Measurements from ENCODE around the gene DPP4. TPM values are rescaled to one million over a fixed set of nuclear protein-coding genes. Genes with fewer than 3 reads are reported as not detected.

The DPP4 gene
- total and polyA plus RNA-seq, 5 donors from 2014 or later = 12.6 to 40.8 (median 29.5) TPM

DNA sequence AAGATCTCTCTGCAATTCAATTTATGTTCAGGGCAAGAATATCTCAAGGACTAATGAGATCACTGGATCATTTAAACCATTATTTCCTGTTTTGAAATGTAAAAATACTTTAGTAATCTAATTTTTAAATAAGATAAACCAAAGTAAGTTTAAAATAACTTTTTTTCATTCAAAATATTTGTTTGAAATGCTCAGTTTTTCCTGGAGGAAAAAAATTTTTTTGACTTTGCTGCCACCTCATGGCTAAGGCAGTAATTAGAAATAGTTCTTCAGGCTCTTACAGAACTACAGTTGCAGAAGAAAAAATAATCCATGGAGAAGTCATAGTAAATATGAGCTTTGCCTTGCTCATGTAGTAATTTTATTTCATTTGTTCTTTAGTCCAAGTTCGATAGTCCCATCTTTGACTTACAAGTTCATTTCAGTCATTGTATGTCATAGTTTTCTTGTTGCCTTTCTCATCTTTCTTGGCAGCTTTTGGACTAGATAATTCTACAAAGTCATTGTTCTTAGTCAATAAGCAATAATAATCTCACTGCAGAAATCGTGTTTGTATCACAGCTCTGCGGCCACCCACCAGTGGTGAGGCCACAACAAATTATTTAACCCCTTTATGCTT, 127.4 kb downstream of the DPP4 start:
- H3K9me3 ChIP-seq (ENCODE audit: control insufficient read depth in 2 of 2, low read length in 2 of 2) = no peaks in the 10 kb centered on the region
- H3K4me3 ChIP-seq (ENCODE audit: low read depth, low read length) = no peak overlapping the region
- Mint-ChIP-seq H3K4me3 (no peak overlapping the region), H3K4me1 (no peaks in the 10 kb centered on the region), H3K36me3 (no peaks in the 10 kb centered on the region), H3K27me3 (peaks cover 30% of the 10 kb centered on the region), H3K27ac (no peak overlapping the region), H3K9me3 (no peaks in the 10 kb centered on the region)
- DNase-seq (peak in 1 of 3 donors; percentile 62), ATAC-seq (ENCODE audit: low read depth in 2 of 2) (no peak)
- H3K4me1 ChIP-seq (ENCODE audit: control insufficient read depth, insufficient read depth, low read length, poor library complexity, severe bottlenecking) = no peaks in the 10 kb centered on the region
- no peak overlapping the region for H3K27ac ChIP-seq (ENCODE audit: insufficient read depth, low read length, poor library complexity, severe bottlenecking)
- no peaks in the 10 kb centered on the region for H3K36me3 ChIP-seq (ENCODE audit: control insufficient read depth, insufficient read depth, low read length)
- H3K27me3 ChIP-seq (ENCODE audit: control insufficient read depth, insufficient read depth, low read length) = peaks cover 4% of the 10 kb centered on the region

DNA sequence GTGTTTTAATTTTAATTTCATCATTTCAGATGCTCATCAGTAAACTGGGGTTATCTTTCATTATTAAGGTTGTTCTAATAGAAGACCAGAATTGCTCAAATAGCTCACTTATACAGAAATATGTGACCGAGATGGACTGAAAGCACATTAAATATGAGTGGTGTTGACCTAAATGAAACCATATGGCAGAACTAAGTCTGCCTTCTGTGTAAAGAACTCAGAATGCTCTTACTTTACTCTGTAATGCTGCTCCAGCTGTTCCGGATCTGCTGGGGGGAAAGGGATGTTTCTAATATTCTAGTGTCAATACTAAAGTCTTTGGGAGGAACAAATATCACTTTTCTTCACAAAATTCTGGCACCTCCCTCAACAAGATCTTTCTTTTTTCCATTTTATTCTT, 131.0 kb downstream of the DPP4 start:
- no peaks in the 10 kb centered on the region for H3K9me3 Mint-ChIP-seq
- ATAC-seq (ENCODE audit: low read depth in 2 of 2) (no peak), DNase-seq (no peak)
- no peaks in the 10 kb centered on the region for H3K36me3 Mint-ChIP-seq
- H3K27ac Mint-ChIP-seq = no peak overlapping the region
- no peaks in the 10 kb centered on the region for H3K36me3 ChIP-seq (ENCODE audit: control insufficient read depth, insufficient read depth, low read length)
- peaks cover 9% of the 10 kb centered on the region for H3K27me3 ChIP-seq (ENCODE audit: control insufficient read depth, insufficient read depth, low read length)
- no peak overlapping the region for H3K27ac ChIP-seq (ENCODE audit: insufficient read depth, low read length, poor library complexity, severe bottlenecking)
- H3K4me3 Mint-ChIP-seq = no peak overlapping the region
- no peak overlapping the region for H3K4me3 ChIP-seq (ENCODE audit: low read depth, low read length)
- H3K4me1 ChIP-seq (ENCODE audit: control insufficient read depth, insufficient read depth, low read length, poor library complexity, severe bottlenecking) = no peaks in the 10 kb centered on the region
- no peaks in the 10 kb centered on the region for H3K4me1 Mint-ChIP-seq
- H3K27me3 Mint-ChIP-seq = peaks cover 31% of the 10 kb centered on the region
- H3K9me3 ChIP-seq (ENCODE audit: control insufficient read depth in 2 of 2, low read length in 2 of 2) = no peaks in the 10 kb centered on the region

Other genes starting within 250 kb of the DPP4 start
- gene GCG, start 78.0 kb upstream of the DPP4 start, total RNA-seq = not detected
- gene GCG, start 78.0 kb upstream of the DPP4 start, polyA plus RNA-seq = not detected
- not detected for gene FAP, start 169.2 kb upstream of the DPP4 start, total RNA-seq
- not detected for gene FAP, start 169.2 kb upstream of the DPP4 start, polyA plus RNA-seq
- 52.8 TPM for gene IFIH1, start 244.5 kb upstream of the DPP4 start, total RNA-seq
- 10 to 100 TPM; 17.2 to 20.0 (median 17.9) TPM for gene IFIH1, start 244.5 kb upstream of the DPP4 start, polyA plus RNA-seq